WTC11 (cell line): ENCODE data around the gene POLD1.

Experiments
- CDX4 ChIP-seq: fragments of 250-450 bp; sonication (Bioruptor Pico); IDR thresholded peaks from 2 replicates; pipeline ENCODE4 v1.9.0; 2021; ENCODE audit warnings: moderate library complexity, mild to moderate bottlenecking, inconsistent platforms, borderline replicate concordance
- CTCF ChIP-seq: fragments of 200-600 bp; IDR thresholded peaks from 2 replicates; pipeline ENCODE4 v1.8.0; 2022; ENCODE audit warnings: antibody characterized with exemption
- FOXJ3 ChIP-seq: sonication (generic); formaldehyde crosslinking; IDR thresholded peaks from 2 replicates; pipeline ENCODE4 v1.9.0; 2021; ENCODE audit warnings: missing genetic modification reagents, mild to moderate bottlenecking, borderline replicate concordance
- IRF2 ChIP-seq: sonication (generic); formaldehyde crosslinking; IDR thresholded peaks from 2 replicates; pipeline ENCODE4 v1.8.0; 2022; ENCODE audit warnings: low read depth, missing genetic modification reagents, borderline replicate concordance
- TP53 ChIP-seq: sonication (generic); formaldehyde crosslinking; IDR thresholded peaks from 2 replicates; pipeline ENCODE4 v1.8.1; 2023; ENCODE audit warnings: mild to moderate bottlenecking, missing genetic modification reagents
- ZNF138 ChIP-seq: sonication (generic); formaldehyde crosslinking; conservative IDR thresholded peaks from 2 replicates; pipeline ENCODE4 v1.8.1; 2022; ENCODE audit warnings: mild to moderate bottlenecking, moderate library complexity, missing genetic modification reagents
- ZNF423 ChIP-seq: fragments of 250-450 bp; sonication (Bioruptor Pico); IDR thresholded peaks from 2 replicates; pipeline ENCODE4 v2.1.2; 2022; ENCODE audit warnings: mild to moderate bottlenecking, moderate library complexity
- ZSCAN18 ChIP-seq: fragments of 250-450 bp; sonication (Bioruptor Pico); IDR thresholded peaks from 2 replicates; pipeline ENCODE4 v2.1.2; 2022; ENCODE audit warnings: mild to moderate bottlenecking, moderate library complexity

- no peak for TF ChIP-seq FOXJ3 (CRISPR knock-in tag)
- no peak for TF ChIP-seq CTCF
- no peak for TF ChIP-seq CDX4 (CRISPR knock-in tag)
- no peak for TF ChIP-seq ZSCAN18 (CRISPR knock-in tag)
- TF ChIP-seq TP53 (CRISPR knock-in tag), result no peak
- TF ChIP-seq ZNF138 (CRISPR knock-in tag), result no peak
- no peak for TF ChIP-seq IRF2
- TF ChIP-seq ZNF423, result no peak
Observed at GRCh38 chr19:50464348-50464747, 80.2 kb downstream of the POLD1 start.
